Thyroid gland (tissue), 4 donors: ENCODE measurements around the gene POU2F3. TPM values are rescaled to one million over a fixed set of nuclear protein-coding genes. Genes with fewer than 3 reads are reported as not detected.

Experiments
- DNase-seq, 2 donors: peaks; one replicate each; pipeline ENCODE4 v3.0.0-alpha.2; 2019
- H3K27ac ChIP-seq, 3 donors: fragments of 200-600 bp; sonication (generic); 1 replicate in 2 of 3; 2 replicates in 1 of 3; pipeline ENCODE4 v1.5.1; 2016 to 2019; ENCODE audit warnings: mild to moderate bottlenecking in 1 of 3, moderate library complexity in 1 of 3
- H3K27me3 ChIP-seq: fragments of 200-600 bp; sonication (generic); one replicate; pipeline ENCODE4 v1.5.1; 2019
- H3K36me3 ChIP-seq, 2 donors: fragments of 200-600 bp; sonication (generic); one replicate each; pipeline ENCODE4 v1.5.1; 2016 to 2019
- H3K4me1 ChIP-seq, 2 donors: fragments of 200-600 bp; sonication (generic); one replicate each; pipeline ENCODE4 v1.5.1; 2017 to 2019
- H3K4me3 ChIP-seq, 3 donors: fragments of 200-600 bp; sonication (generic); replicated peaks in 1 of 3; 1 replicate in 2 of 3; 2 replicates in 1 of 3; pipeline ENCODE4 v1.5.1; 2016; ENCODE audit warnings: mild to moderate bottlenecking in 1 of 3
- H3K9me3 ChIP-seq: fragments of 200-600 bp; sonication (generic); one replicate; pipeline ENCODE4 v1.5.1; 2017
- POLR2A ChIP-seq, 2 donors: fragments of 450-650 bp; IDR thresholded peaks; one replicate each; pipeline ENCODE4 v1.6.1; 2017; ENCODE audit warnings: antibody characterized with exemption in 2 of 2, mild to moderate bottlenecking in 2 of 2, moderate library complexity in 1 of 2
- WGBS, 2 donors: methylation state at CpG; one replicate each; pipeline ENCODE4 v1.1.5; 2017; 5-methylcytosine and 5-hydroxymethylcytosine counted together
- intact Hi-C: fragments of 100-400 bp; cut with DNase I; formaldehyde crosslinking; loops from one replicate; pipeline ENCODE4 v1.15.1; 2023
- total RNA-seq, 4 donors: library from RNA; depleted of rRNA; stranded (reverse); fragments of >200 nt; gene quantifications; one replicate each; pipeline ENCODE4 v1.2.3, GENCODE V29; 2016
- TF ChIP-seq, protein P1 (sequence below), 6 experiments: fragments of 200-600 bp in 3 of 6; fragments of 450-650 bp in 3 of 6; sonication (generic) in 3 of 6; IDR thresholded peaks; one replicate each; pipeline ENCODE4 v1.5.1; 2016 to 2019; ENCODE audit warnings: antibody characterized with exemption in 6 of 6, mild to moderate bottlenecking in 2 of 6, inconsistent platforms in 1 of 6, moderate library complexity in 1 of 6

The POU2F3 gene
- total RNA-seq, 4 donors from 2014 or later: 1.2 to 2.3 (median 1.8) TPM

GRCh38 chr11:120259988-120260565 is 20.1 kb downstream of the POU2F3 start:
- WGBS, 2 donors: 86 to 90% methylated on average over 7 of the region's 7 CpGs
- Histone ChIP-seq H3K4me3 (no peak overlapping the region), H3K4me1 (peaks cover 2 to 3% of the 10 kb centered on the region in 2 donors), H3K9me3 (no peaks in the 10 kb centered on the region), H3K36me3 (no peaks in the 10 kb centered on the region), H3K27ac (no peak overlapping the region), H3K27me3 (no peaks in the 10 kb centered on the region)
- TF ChIP-seq, protein P1, sequence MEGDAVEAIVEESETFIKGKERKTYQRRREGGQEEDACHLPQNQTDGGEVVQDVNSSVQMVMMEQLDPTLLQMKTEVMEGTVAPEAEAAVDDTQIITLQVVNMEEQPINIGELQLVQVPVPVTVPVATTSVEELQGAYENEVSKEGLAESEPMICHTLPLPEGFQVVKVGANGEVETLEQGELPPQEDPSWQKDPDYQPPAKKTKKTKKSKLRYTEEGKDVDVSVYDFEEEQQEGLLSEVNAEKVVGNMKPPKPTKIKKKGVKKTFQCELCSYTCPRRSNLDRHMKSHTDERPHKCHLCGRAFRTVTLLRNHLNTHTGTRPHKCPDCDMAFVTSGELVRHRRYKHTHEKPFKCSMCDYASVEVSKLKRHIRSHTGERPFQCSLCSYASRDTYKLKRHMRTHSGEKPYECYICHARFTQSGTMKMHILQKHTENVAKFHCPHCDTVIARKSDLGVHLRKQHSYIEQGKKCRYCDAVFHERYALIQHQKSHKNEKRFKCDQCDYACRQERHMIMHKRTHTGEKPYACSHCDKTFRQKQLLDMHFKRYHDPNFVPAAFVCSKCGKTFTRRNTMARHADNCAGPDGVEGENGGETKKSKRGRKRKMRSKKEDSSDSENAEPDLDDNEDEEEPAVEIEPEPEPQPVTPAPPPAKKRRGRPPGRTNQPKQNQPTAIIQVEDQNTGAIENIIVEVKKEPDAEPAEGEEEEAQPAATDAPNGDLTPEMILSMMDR (IDR thresholded peaks at IDR 0.05): no peak
- TF ChIP-seq POLR2A (IDR thresholded peaks at IDR 0.05): no peak
- DNase-seq: no peak
- intact Hi-C loops: no loop called here

- no peaks in the 10 kb centered on the region for H3K4me1 ChIP-seq
- DNase-seq: no peak
- intact Hi-C loops: no loop called here
- no peaks in the 10 kb centered on the region for H3K27me3 ChIP-seq
- TF ChIP-seq, protein P1 (IDR thresholded peaks at IDR 0.05): no peak
- TF ChIP-seq POLR2A (IDR thresholded peaks at IDR 0.05): no peak
- H3K27ac ChIP-seq: no peak overlapping the region
- no peaks in the 10 kb centered on the region for H3K36me3 ChIP-seq
- WGBS, 2 donors: 85 to 91% methylated on average over 7 of the region's 7 CpGs
- no peaks in the 10 kb centered on the region for H3K9me3 ChIP-seq
- H3K4me3 ChIP-seq: no peak overlapping the region
Observed at GRCh38 chr11:120260616-120261015, 20.7 kb downstream of the POU2F3 start.

- Histone ChIP-seq H3K9me3 (no peaks in the 10 kb centered on the region), H3K27me3 (no peaks in the 10 kb centered on the region), H3K4me1 (no peaks in the 10 kb centered on the region), H3K4me3 (no peak overlapping the region), H3K36me3 (no peaks in the 10 kb centered on the region), H3K27ac (no peak overlapping the region)
- no peak for DNase-seq
- TF ChIP-seq, protein P1 (IDR thresholded peaks at IDR 0.05): no peak
- no peak for TF ChIP-seq POLR2A (IDR thresholded peaks at IDR 0.05)
- intact Hi-C loops: no loop called here
Observed at GRCh38 chr11:120261321-120261720, 21.4 kb downstream of the POU2F3 start.

DNA sequence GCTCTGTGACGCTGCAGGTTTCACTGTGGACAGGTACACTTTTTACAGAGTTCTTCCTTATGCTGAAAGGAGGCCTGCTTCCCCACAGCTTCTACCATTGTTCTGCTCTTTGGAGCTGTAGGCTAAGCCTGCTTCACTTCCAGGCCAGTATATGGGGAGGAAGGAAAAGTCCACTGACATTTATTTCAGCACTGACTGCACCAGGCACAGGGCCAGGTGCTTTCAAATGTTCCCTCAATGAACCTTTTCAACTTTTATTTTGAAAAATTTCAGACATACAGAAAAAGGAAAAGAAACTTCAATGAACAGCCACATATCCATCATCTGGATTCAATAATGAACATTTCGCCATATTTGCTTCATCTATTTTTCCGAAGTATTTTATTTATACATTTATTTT is 22.0 kb downstream of the POU2F3 start:
- Histone ChIP-seq H3K27me3 (no peaks in the 10 kb centered on the region), H3K4me1 (no peaks in the 10 kb centered on the region), H3K4me3 (no peak overlapping the region), H3K9me3 (no peaks in the 10 kb centered on the region), H3K36me3 (no peaks in the 10 kb centered on the region), H3K27ac (no peak overlapping the region)
- intact Hi-C loops: no loop called here
- TF ChIP-seq, protein P1 (IDR thresholded peaks at IDR 0.05): no peak
- no peak for TF ChIP-seq POLR2A (IDR thresholded peaks at IDR 0.05)
- DNase-seq: no peak
- 83 to 91% methylated on average over 3 of the region's 3 CpGs for WGBS, 2 donors

DNA sequence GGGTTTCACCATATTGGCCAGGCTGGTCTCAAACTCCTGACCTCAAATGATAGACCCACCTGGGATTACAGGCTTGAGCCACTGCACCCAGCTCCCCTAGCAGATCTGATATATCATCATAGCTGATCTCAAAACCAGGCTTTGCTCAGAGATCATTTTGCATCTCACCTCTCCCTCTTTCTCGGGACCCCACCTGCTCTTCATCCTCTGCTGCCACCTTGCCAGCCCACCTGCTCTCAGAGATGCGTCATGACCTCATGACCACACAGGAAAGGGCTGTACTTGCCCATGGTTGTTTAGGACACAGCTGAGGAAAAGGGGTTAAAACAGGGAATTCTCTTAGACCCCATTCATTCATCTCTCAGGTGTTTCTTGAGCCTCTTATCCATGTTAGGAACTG is 27.4 kb downstream of the POU2F3 start:
- intact Hi-C loops: no loop called here
- no peaks in the 10 kb centered on the region for H3K36me3 ChIP-seq
- no peak for DNase-seq
- H3K27me3 ChIP-seq: no peaks in the 10 kb centered on the region
- no peak for TF ChIP-seq POLR2A (IDR thresholded peaks at IDR 0.05)
- TF ChIP-seq, protein P1 (IDR thresholded peaks at IDR 0.05): no peak
- H3K4me1 ChIP-seq: no peaks in the 10 kb centered on the region
- no peaks in the 10 kb centered on the region for H3K9me3 ChIP-seq
- WGBS, 2 donors: 74 to 91% methylated on average over 2 of the region's 2 CpGs
- no peak overlapping the region for H3K27ac ChIP-seq
- no peak overlapping the region for H3K4me3 ChIP-seq
